ES-I3 (cell line): ENCODE measurements around the gene PYGL.

Source experiments
- H3K36me3 ChIP-seq: 2 replicates; pipeline ENCODE4 v1.6.1; 2013; ENCODE audit warnings: mild to moderate bottlenecking, low read length, control low read depth, moderate library complexity; ENCODE audit not compliant: insufficient read depth
- H3K4me1 ChIP-seq: 2 replicates; pipeline ENCODE4 v1.6.1; 2013; ENCODE audit warnings: mild to moderate bottlenecking, control low read depth, low read length; ENCODE audit not compliant: insufficient read depth
- H3K9ac ChIP-seq: 2 replicates; pipeline ENCODE4 v1.6.1; 2013; ENCODE audit warnings: low read depth, mild to moderate bottlenecking, low read length, moderate library complexity
- H3K9me3 ChIP-seq: 2 replicates; pipeline ENCODE4 v1.6.1; 2013; ENCODE audit warnings: mild to moderate bottlenecking, low read length, moderate library complexity; ENCODE audit not compliant: control insufficient read depth, insufficient read depth

PYGL gene

DNA sequence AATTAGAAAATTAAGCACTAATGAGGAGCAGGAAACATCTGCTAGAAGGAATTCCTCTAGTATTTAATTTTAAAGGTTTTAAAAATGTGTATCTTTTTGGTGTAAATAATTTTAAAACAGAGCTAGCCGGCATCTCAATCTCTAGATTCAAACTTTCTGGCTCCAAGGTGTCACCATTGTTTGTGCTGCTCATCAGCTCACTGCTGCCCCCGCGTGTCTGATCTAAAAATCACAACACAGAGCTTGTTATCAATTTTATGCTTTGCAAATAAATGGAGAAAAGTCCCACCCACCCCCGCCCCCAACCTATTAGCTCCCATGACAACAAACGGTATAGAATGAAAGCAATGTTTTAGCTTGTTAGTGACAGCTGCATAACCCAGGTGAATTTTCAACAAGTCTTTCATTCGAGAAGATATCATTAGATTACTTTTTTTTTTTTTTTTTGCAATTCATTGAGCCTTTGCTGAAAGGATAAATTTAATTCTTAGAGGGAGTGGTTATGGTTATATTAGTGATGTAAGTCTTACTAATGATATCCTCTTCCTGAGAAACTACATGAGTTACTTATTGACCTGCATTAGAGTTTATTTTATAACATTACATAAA lies 83.7 kb downstream of the PYGL start:
- Histone ChIP-seq H3K9me3 (no peaks in the 10 kb centered on the region), H3K4me1 (peaks cover 8% of the 10 kb centered on the region), H3K9ac (peak overlapping the region; percentile 40; the same call in 1 of the 2 replicates), H3K36me3 (no peaks in the 10 kb centered on the region)

GRCh38 chr14:50859296-50859624 lies 85.0 kb downstream of the PYGL start:
- Histone ChIP-seq H3K4me1 (peaks cover 8% of the 10 kb centered on the region), H3K9ac (no peak overlapping the region; the same call in 1 of the 2 replicates), H3K9me3 (no peaks in the 10 kb centered on the region), H3K36me3 (no peaks in the 10 kb centered on the region)

DNA sequence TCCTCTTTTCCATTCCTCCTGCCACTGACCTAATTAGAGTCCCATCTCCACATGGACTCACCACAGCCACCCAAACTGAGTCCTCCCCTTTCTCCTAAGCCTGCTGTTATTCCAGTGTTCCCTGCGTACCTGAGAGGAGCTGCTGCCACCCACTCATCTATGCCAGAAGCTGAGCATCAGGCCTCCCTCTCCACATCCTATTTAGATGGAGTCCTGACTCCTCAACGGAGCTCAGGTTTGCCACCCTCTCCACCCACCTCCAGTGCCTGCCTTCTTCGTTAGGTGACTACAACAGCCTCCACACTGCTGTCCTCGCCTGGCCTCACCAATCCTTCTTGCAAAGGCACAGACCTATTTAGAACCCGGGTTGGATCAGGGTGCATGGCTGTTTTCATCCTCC lies 87.6 kb downstream of the PYGL start:
- no peak overlapping the region for H3K9ac ChIP-seq
- H3K9me3 ChIP-seq = no peaks in the 10 kb centered on the region
- H3K36me3 ChIP-seq = no peaks in the 10 kb centered on the region
- H3K4me1 ChIP-seq = no peaks in the 10 kb centered on the region; the same call in none of the 2 replicates

GRCh38 chr14:50855558-50855957 lies 88.7 kb downstream of the PYGL start:
- H3K4me1 ChIP-seq = no peaks in the 10 kb centered on the region; the same call in none of the 2 replicates
- H3K36me3 ChIP-seq = no peaks in the 10 kb centered on the region
- H3K9ac ChIP-seq = no peak overlapping the region
- H3K9me3 ChIP-seq = no peaks in the 10 kb centered on the region
